ENCODE results near the gene TMEM121.
"Not testable (repeated sequence)": the region's sequence is repeated elsewhere in the genome, so short reads cannot be mapped to it uniquely, and the experiment has no call there.

Gene TMEM121

DNA sequence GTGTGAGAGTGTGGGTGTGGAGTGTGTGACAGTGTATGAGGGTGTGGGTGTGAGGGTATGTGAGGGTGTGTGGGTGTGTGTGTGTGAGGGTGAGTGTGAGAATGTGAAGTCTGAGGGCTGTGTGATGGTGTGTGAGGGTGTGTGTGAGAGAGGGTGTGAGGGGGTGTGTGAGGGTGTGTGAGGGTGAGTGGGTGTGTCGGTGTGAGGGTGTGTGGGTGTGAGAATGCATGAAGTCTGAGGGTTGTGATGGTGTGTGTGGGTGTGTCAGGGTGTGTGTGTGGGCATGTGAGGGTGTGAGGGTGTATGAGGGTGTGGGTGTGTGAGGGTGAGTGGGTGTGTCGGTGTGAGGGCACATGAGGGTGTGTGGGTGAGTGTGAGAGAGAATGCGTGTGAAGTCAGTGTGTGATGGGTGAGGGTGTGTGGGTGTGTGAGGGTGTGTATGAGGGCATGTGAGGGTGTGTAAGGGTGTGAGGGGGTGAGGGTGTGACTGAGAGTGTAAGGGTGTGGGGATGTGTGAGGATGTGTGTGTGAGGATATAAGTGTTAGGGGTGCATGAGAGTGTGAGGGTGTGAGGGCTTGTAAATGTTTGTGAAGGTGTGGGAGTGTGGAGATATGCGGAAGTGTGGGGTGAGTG, 36.4 kb downstream of the TMEM121 start:
- H3K4me3 ChIP-seq (ENCODE audit: low read length): peak overlapping the region; percentile 53
- no peaks in the 10 kb centered on the region for H4K20me1 ChIP-seq (ENCODE audit: control insufficient read depth, insufficient read depth, low read depth, low read length)
- peaks cover 4% of the 10 kb centered on the region for H3F3A ChIP-seq (ENCODE audit: control insufficient read depth, insufficient read depth)
- TF ChIP-seq, protein P1, sequence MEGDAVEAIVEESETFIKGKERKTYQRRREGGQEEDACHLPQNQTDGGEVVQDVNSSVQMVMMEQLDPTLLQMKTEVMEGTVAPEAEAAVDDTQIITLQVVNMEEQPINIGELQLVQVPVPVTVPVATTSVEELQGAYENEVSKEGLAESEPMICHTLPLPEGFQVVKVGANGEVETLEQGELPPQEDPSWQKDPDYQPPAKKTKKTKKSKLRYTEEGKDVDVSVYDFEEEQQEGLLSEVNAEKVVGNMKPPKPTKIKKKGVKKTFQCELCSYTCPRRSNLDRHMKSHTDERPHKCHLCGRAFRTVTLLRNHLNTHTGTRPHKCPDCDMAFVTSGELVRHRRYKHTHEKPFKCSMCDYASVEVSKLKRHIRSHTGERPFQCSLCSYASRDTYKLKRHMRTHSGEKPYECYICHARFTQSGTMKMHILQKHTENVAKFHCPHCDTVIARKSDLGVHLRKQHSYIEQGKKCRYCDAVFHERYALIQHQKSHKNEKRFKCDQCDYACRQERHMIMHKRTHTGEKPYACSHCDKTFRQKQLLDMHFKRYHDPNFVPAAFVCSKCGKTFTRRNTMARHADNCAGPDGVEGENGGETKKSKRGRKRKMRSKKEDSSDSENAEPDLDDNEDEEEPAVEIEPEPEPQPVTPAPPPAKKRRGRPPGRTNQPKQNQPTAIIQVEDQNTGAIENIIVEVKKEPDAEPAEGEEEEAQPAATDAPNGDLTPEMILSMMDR (IDR thresholded peaks at IDR 0.05; ENCODE audit: low read depth, low read length, poor library complexity, severe bottlenecking): no peak
- no peak for TF ChIP-seq EZH2phosphoT487 (IDR thresholded peaks at IDR 0.05; ENCODE audit: borderline replicate concordance, low read length)
- peaks cover 67% of the 10 kb centered on the region for H3K4me1 ChIP-seq (ENCODE audit: control insufficient read depth, low read length)
- H3K79me2 ChIP-seq (ENCODE audit: control insufficient read depth, low read length): peaks cover 27% of the 10 kb centered on the region
- no peaks in the 10 kb centered on the region for H3K9me2 ChIP-seq (replicated peaks; ENCODE audit: control insufficient read depth, low read length)
- H3K36me3 ChIP-seq (ENCODE audit: control insufficient read depth, low read length): 0 out of 2 replicates have a peak, but pooled peaks cover 5% of the 10 kb centered on the region
- H3K9me3 ChIP-seq (ENCODE audit: control insufficient read depth, insufficient read depth, low read length): peaks cover 6% of the 10 kb centered on the region; the same call in 1 of the 2 replicates
- H3K4me2 ChIP-seq (ENCODE audit: low read length): peak overlapping the region; percentile 61
- peak overlapping the region; percentile 89 for H3K27ac ChIP-seq (ENCODE audit: low read depth, low read length)
- H3K27me3 ChIP-seq (ENCODE audit: control insufficient read depth, low read length): no peaks in the 10 kb centered on the region

DNA sequence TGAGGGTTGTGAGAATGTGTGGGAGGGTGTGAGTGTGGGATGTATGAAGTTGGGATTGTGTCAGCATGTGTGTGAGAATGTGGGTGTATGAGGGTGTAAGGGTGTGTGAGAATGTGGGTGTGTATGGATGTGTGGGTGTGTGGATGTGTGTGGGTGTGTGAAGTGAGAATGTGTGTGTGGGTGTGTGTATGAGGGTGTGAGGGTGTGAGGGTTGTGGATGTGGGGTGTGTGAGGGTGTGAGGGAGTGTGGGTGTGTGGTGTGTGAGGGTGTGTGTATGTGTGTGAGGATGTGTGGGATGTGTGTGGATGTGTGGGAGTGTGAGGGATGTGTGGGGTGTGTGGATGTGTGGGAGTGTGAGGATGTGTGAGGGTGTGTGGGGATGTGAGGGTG, 37.0 kb downstream of the TMEM121 start:
- peaks cover 4% of the 10 kb centered on the region for H3F3A ChIP-seq (ENCODE audit: control insufficient read depth, insufficient read depth)
- H3K27me3 ChIP-seq (ENCODE audit: control insufficient read depth, low read length): no peaks in the 10 kb centered on the region
- H3K27ac ChIP-seq (ENCODE audit: low read depth, low read length): peak overlapping the region; percentile 89
- TF ChIP-seq EZH2phosphoT487 (IDR thresholded peaks at IDR 0.05; ENCODE audit: borderline replicate concordance, low read length): no peak
- TF ChIP-seq, protein P1 (IDR thresholded peaks at IDR 0.05; ENCODE audit: low read depth, low read length, poor library complexity, severe bottlenecking): no peak
- no peaks in the 10 kb centered on the region for H4K20me1 ChIP-seq (ENCODE audit: control insufficient read depth, insufficient read depth, low read depth, low read length)
- H3K4me3 ChIP-seq (ENCODE audit: low read length): peak overlapping the region; percentile 53
- peaks cover 6% of the 10 kb centered on the region; the same call in 1 of the 2 replicates for H3K9me3 ChIP-seq (ENCODE audit: control insufficient read depth, insufficient read depth, low read length)
- 0 out of 2 replicates have a peak, but pooled peaks cover 5% of the 10 kb centered on the region for H3K36me3 ChIP-seq (ENCODE audit: control insufficient read depth, low read length)
- H3K9me2 ChIP-seq (replicated peaks; ENCODE audit: control insufficient read depth, low read length): no peaks in the 10 kb centered on the region
- peaks cover 31% of the 10 kb centered on the region for H3K79me2 ChIP-seq (ENCODE audit: control insufficient read depth, low read length)
- peaks cover 72% of the 10 kb centered on the region for H3K4me1 ChIP-seq (ENCODE audit: control insufficient read depth, low read length)
- H3K4me2 ChIP-seq (ENCODE audit: low read length): peak overlapping the region; percentile 61

DNA sequence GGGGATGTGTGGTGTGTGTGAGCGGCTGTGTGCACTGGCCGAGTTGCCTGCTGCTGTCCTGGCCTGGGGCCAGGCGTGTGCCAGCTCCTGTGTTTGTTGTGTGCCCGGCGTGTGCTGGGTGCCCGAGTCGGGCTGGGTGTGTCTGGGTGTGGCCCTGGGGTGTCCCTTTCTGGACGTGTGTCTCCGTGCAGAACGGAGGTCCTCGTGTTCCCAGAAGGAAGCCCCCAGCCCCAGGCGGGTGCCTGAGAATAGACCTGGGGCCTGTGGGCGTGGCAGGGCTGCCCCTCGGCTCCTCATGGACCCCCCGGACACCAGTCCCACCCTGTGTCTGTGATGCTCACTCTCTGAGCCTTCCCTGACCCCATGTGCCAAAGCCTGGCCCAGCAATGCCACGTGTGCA, 38.2 kb downstream of the TMEM121 start:
- peaks cover 76% of the 10 kb centered on the region for H3K4me1 ChIP-seq (ENCODE audit: control insufficient read depth, low read length)
- H3K27ac ChIP-seq (ENCODE audit: low read depth, low read length): peak overlapping the region; percentile 89
- H4K20me1 ChIP-seq (ENCODE audit: control insufficient read depth, insufficient read depth, low read depth, low read length); H3K9me3 ChIP-seq (ENCODE audit: control insufficient read depth, insufficient read depth, low read length); H3K9me2 ChIP-seq (replicated peaks; ENCODE audit: control insufficient read depth, low read length); H3K27me3 ChIP-seq (ENCODE audit: control insufficient read depth, low read length): not testable (repeated sequence)
- H3F3A ChIP-seq (ENCODE audit: control insufficient read depth, insufficient read depth): peaks cover 11% of the 10 kb centered on the region
- H3K4me3 ChIP-seq (ENCODE audit: low read length): peak overlapping the region; percentile 53; the same call in 1 of the 2 replicates
- peaks cover 38% of the 10 kb centered on the region for H3K79me2 ChIP-seq (ENCODE audit: control insufficient read depth, low read length)
- H3K36me3 ChIP-seq (ENCODE audit: control insufficient read depth, low read length): peaks cover 11% of the 10 kb centered on the region
- peak overlapping the region; percentile 61 for H3K4me2 ChIP-seq (ENCODE audit: low read length)

DNA sequence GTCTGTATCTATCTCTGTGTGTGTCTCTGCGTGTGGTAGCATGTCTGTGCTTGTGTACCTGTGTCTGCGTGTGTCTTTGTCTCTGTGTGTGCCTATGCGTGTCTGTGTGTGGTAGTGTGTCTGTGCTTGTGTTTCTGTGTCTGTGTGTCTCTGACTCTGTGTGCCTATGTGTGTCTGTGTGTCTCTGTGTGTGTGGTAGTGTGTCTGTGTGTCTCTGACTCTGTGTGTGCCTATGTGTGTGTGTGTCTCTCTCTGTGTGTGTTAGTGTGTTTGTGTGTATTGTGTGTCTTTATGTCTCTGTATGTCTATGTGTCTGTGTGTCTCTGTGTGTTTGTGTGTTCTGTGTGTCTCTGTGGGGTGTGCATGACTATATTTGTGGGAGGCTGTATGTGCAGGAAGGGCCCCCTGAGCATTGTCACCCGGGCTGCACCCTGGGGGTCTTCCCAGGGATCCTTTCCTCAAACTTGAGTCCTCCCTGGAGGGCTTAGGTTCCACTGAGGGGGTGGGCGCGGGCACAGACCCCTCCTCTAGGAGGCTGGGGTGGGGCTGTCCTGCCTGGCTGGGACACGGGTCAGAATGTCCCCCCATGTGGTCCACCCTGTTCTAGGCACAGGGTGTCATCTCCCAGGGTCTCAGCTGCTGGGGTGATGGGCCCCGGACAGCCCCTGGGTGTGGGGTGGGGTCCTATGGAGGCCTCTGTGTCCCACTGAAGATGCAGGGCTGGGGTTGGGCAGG, 39.0 kb downstream of the TMEM121 start:
- not testable (repeated sequence) for H3K9me3 ChIP-seq (ENCODE audit: control insufficient read depth, insufficient read depth, low read length); H3K27me3 ChIP-seq (ENCODE audit: control insufficient read depth, low read length); H3K9me2 ChIP-seq (replicated peaks; ENCODE audit: control insufficient read depth, low read length); H4K20me1 ChIP-seq (ENCODE audit: control insufficient read depth, insufficient read depth, low read depth, low read length)
- Histone ChIP-seq H3F3A (ENCODE audit: control insufficient read depth, insufficient read depth) (peaks cover 16% of the 10 kb centered on the region), H3K27ac (ENCODE audit: low read depth, low read length) (peak overlapping the region; percentile 89), H3K4me2 (ENCODE audit: low read length) (peak overlapping the region; percentile 61), H3K36me3 (ENCODE audit: control insufficient read depth, low read length) (peaks cover 17% of the 10 kb centered on the region), H3K79me2 (ENCODE audit: control insufficient read depth, low read length) (peaks cover 46% of the 10 kb centered on the region), H3K4me1 (ENCODE audit: control insufficient read depth, low read length) (peaks cover 84% of the 10 kb centered on the region), H3K4me3 (ENCODE audit: low read length) (peak overlapping the region; percentile 45)

DNA sequence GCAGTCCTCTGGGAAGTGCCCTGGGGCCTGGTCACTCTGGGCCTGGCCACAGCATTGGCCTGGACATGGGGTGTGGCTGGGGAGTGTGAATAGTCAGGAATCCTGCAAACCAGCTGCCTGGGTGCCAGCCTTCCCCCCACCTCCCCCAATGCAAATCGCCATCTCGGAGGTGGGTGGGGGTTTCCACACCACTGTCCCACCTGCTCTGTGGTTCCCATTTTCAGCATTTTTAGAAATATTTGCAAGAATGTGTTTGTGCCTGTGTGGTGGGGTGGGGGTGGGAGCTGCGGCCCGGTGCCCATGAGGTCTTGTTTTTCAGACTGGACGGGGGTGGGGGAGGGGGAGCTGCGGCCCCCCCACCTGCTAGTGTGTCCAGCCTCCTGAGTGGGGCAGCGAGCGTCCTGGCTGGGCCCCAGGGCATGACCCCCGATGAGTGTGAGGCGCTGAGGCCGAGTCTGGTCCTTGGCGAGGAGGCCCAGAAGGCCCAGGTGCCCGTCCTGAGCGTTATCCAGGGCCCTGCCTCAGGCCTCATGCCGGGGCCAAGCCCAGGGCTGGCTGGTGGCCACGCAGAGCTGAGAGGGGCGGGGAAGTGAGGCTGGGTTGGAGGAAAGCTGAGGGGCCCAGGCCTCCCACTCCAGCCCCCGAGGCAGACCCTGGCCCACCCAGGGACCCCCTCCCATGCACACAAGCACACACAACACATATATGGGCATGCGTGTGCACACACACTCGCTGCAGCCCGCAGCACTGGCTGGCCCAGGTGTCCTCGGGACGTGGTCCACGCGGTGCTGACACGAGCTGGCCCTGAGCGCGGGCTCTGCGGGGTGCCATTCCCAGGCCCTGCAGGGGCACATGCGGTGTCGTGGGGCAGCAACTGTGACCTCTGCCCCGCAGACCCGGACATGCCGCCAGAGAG, 40.1 kb downstream of the TMEM121 start:
- peak overlapping the region; percentile 27; the same call in 1 of the 2 replicates for H3K4me3 ChIP-seq (ENCODE audit: low read length)
- H3K27me3 ChIP-seq (ENCODE audit: control insufficient read depth, low read length); H3K9me3 ChIP-seq (ENCODE audit: control insufficient read depth, insufficient read depth, low read length); H3K9me2 ChIP-seq (replicated peaks; ENCODE audit: control insufficient read depth, low read length); H4K20me1 ChIP-seq (ENCODE audit: control insufficient read depth, insufficient read depth, low read depth, low read length): not testable (repeated sequence)
- H3K27ac ChIP-seq (ENCODE audit: low read depth, low read length): peak overlapping the region; percentile 93
- peaks cover 91% of the 10 kb centered on the region for H3K4me1 ChIP-seq (ENCODE audit: control insufficient read depth, low read length)
- H3K36me3 ChIP-seq (ENCODE audit: control insufficient read depth, low read length): peaks cover 23% of the 10 kb centered on the region
- H3K4me2 ChIP-seq (ENCODE audit: low read length): peak overlapping the region; percentile 48
- peaks cover 56% of the 10 kb centered on the region for H3K79me2 ChIP-seq (ENCODE audit: control insufficient read depth, low read length)
- H3F3A ChIP-seq (ENCODE audit: control insufficient read depth, insufficient read depth): peaks cover 21% of the 10 kb centered on the region
